MM.1S (cell line): ENCODE results near the gene RBM25.

Experiments
- EZH2 ChIP-seq: fragments of 300-600 bp; sonication (generic); optimal IDR thresholded peaks from 2 replicates; pipeline ENCODE3; 2017; ENCODE audit warnings: low read depth, mild to moderate bottlenecking, antibody characterized with exemption, low read length, mixed read lengths
- TF ChIP-seq, protein P1 (sequence below): fragments of 300-600 bp; sonication (generic); IDR thresholded peaks from 2 replicates; pipeline ENCODE4 v1.5.1; 2016; ENCODE audit warnings: antibody characterized with exemption, low read length, mixed read lengths

DNA sequence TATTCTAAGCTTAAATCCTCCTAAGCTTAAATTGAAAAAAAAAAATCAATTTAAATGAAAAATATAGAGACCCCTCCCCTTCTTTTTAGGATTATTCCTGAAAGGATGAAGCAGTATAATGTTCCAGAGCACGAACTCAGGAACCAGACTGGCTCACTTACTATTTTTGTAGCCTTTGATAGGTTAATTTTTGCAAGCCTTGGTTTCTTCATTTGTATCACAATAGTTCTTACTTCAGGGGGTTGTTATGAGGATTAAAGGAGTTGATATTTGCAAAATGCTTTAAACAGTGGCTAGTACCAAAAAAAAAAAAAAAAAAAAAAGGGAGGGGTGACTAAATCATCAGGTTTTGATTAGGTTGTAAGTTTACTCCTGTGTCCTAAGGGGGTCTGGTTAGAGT, 3.1 kb upstream of the RBM25 start:
- TF ChIP-seq, protein P1, sequence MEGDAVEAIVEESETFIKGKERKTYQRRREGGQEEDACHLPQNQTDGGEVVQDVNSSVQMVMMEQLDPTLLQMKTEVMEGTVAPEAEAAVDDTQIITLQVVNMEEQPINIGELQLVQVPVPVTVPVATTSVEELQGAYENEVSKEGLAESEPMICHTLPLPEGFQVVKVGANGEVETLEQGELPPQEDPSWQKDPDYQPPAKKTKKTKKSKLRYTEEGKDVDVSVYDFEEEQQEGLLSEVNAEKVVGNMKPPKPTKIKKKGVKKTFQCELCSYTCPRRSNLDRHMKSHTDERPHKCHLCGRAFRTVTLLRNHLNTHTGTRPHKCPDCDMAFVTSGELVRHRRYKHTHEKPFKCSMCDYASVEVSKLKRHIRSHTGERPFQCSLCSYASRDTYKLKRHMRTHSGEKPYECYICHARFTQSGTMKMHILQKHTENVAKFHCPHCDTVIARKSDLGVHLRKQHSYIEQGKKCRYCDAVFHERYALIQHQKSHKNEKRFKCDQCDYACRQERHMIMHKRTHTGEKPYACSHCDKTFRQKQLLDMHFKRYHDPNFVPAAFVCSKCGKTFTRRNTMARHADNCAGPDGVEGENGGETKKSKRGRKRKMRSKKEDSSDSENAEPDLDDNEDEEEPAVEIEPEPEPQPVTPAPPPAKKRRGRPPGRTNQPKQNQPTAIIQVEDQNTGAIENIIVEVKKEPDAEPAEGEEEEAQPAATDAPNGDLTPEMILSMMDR: no peak
- TF ChIP-seq EZH2: no peak
